NT2/D1 (cell line): Measurements from ENCODE around the gene LDLRAD4.

ENCODE experiments used
- SUZ12 ChIP-seq: IDR thresholded peaks from 2 replicates; pipeline ENCODE4 v1.6.1; 2011; ENCODE audit not compliant: insufficient read length, insufficient read depth; ENCODE audit errors: extremely low read depth
- YY1 ChIP-seq: IDR thresholded peaks from 2 replicates; pipeline ENCODE4 v1.6.1; 2011; ENCODE audit not compliant: insufficient read length, insufficient read depth
- ZNF274 ChIP-seq: IDR thresholded peaks from 2 replicates; pipeline ENCODE4 v1.6.1; 2011; ENCODE audit warnings: mild to moderate bottlenecking, low read depth, low read length

- TF ChIP-seq ZNF274 (no peak), YY1 (no peak), SUZ12 (no peak)
These were observed 4.0 kb upstream of the LDLRAD4 start for GRCh38 chr18:13214609-13215008.
